ENCODE data around the gene PDGFD. TPM values are rescaled to one million over a fixed set of nuclear protein-coding genes. Genes with fewer than 3 reads are reported as not detected.

Gene PDGFD
- total and polyA plus RNA-seq, 2 donors = 26.0 to 26.7 TPM

GRCh38 chr11:104096900-104097299, 67.0 kb downstream of the PDGFD start:
- no peaks in the 10 kb centered on the region for H3K36me3 ChIP-seq (ENCODE audit: insufficient read depth)

GRCh38 chr11:104095791-104096190, 68.2 kb downstream of the PDGFD start:
- Histone ChIP-seq H3K4me1 (ENCODE audit: insufficient read depth) (no peaks in the 10 kb centered on the region), H3K4me3 (ENCODE audit: low read depth, low read length) (no peak overlapping the region), H3K27ac (ENCODE audit: low read depth) (no peak overlapping the region), H3K36me3 (ENCODE audit: insufficient read depth) (no peaks in the 10 kb centered on the region)
- no peak for DNase-seq (ENCODE audit: extremely low spot score)

More at GRCh38 chr11:104096900-104097299, 67.0 kb downstream of the PDGFD start:
- WGBS = 68% methylated on average over 4 of the region's 4 CpGs
- Histone ChIP-seq H3K27ac (ENCODE audit: low read depth) (no peak overlapping the region), H3K4me3 (ENCODE audit: low read depth, low read length) (no peak overlapping the region), H3K4me1 (ENCODE audit: insufficient read depth) (no peaks in the 10 kb centered on the region)
- DNase-seq (ENCODE audit: extremely low spot score) = no peak

- Histone ChIP-seq H3K4me3 (ENCODE audit: low read depth, low read length) (no peak overlapping the region), H3K4me1 (ENCODE audit: insufficient read depth) (no peaks in the 10 kb centered on the region), H3K27ac (ENCODE audit: low read depth) (no peak overlapping the region), H3K36me3 (ENCODE audit: insufficient read depth) (no peaks in the 10 kb centered on the region)
- DNase-seq (ENCODE audit: extremely low spot score) = no peak
- WGBS = 72% methylated on average over 3 of the region's 3 CpGs
Measured at GRCh38 chr11:104094576-104094975, 69.4 kb downstream of the PDGFD start.

DNA sequence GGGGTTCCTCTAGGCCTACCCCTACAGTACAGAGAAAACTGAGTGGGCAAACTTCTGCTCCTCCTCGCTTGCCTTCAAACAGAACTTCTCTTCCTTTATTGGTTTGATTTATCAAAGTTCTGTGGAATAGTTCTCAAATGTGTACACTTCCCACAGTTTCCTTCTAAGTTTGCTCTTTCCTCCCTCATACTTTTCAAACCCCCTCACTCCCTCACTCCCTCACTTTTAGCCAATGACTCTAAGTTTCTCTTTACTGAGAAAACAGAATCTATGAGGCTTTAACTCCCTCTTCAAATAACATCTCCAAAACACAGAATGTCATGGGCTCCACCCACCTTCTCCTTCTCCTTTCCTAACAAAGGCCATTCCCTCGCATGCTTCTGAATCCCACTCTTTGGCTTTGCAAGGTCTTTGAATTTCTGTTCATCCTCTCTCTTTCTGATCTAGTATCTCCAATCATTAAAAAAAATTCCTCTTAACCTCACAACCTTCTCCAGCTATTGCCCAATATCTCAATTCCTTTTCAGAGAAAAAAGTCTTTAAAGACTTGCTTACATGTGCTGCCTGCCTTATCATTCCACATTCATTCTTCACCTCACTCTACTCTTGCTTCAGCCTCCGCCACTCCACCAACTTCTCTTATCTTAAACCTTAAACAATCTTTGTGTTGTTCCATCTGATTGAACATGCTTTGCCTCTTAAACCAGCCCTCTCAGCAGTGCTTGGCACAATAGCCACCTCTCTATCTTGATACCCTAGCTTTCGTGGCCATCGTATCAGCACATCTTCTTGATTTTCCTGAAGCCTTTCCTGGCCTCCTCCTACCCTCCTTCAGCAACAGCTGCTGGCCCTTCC, 70.3 kb downstream of the PDGFD start:
- Histone ChIP-seq H3K27ac (ENCODE audit: low read depth) (no peak overlapping the region), H3K4me3 (ENCODE audit: low read depth, low read length) (no peak overlapping the region), H3K4me1 (ENCODE audit: insufficient read depth) (no peaks in the 10 kb centered on the region), H3K36me3 (ENCODE audit: insufficient read depth) (no peaks in the 10 kb centered on the region)
- no peak for DNase-seq (ENCODE audit: extremely low spot score)
- WGBS = 95% methylated on average over 5 of the region's 5 CpGs

- Histone ChIP-seq H3K27ac (ENCODE audit: low read depth) (no peak overlapping the region), H3K36me3 (ENCODE audit: insufficient read depth) (no peaks in the 10 kb centered on the region), H3K4me3 (ENCODE audit: low read depth, low read length) (no peak overlapping the region), H3K4me1 (ENCODE audit: insufficient read depth) (no peaks in the 10 kb centered on the region)
- no peak for DNase-seq (ENCODE audit: extremely low spot score)
- WGBS = 91% methylated on average over 2 of the region's 2 CpGs
Measured at GRCh38 chr11:104092744-104093143, 71.2 kb downstream of the PDGFD start.

DNA sequence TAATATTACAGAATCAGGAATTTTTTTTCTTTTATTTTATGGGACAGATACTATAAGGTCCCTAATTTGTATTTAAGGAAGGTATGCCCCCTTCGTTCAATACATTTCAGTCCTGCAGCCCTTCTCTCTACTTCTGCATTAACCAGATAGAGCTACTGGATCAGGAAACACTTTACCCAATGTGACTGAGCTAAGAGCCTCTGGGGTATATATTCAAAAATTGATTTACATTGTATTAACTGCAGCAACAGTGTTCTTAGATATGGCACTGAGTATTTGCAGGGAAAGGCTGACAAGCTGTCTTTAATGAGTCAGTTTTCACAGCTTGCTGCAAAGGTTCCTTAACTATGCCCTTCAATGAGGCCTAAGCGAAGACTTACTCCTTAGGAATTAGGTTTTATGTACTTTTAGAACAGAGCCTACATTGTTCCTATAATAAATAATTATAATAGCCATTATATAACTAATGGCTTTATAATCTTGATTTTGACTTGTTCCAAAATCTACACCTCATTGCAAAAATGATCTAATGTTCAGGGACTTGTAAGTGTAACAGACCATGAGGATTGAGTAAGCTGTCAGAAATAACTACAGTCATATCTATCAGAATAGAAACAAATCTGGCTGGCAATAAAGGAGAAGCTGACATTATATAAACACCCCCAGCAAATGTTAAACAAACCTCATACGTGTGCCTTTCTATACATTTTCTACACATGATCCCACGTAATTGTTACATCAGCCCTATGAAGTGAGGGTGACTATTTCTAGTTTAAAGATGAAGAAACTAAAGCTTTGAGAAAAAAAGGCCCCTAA, 72.5 kb downstream of the PDGFD start:
- no peak for DNase-seq (ENCODE audit: extremely low spot score)
- WGBS = 76% methylated on average over 4 of the region's 4 CpGs
- Histone ChIP-seq H3K4me3 (ENCODE audit: low read depth, low read length) (no peak overlapping the region), H3K4me1 (ENCODE audit: insufficient read depth) (no peaks in the 10 kb centered on the region), H3K36me3 (ENCODE audit: insufficient read depth) (no peaks in the 10 kb centered on the region), H3K27ac (ENCODE audit: low read depth) (no peak overlapping the region)

GRCh38 chr11:104090767-104091166, 73.2 kb downstream of the PDGFD start:
- 53% methylated on average over 3 of the region's 3 CpGs for WGBS
- Histone ChIP-seq H3K27ac (ENCODE audit: low read depth) (no peak overlapping the region), H3K36me3 (ENCODE audit: insufficient read depth) (no peaks in the 10 kb centered on the region), H3K4me3 (ENCODE audit: low read depth, low read length) (no peak overlapping the region), H3K4me1 (ENCODE audit: insufficient read depth) (no peaks in the 10 kb centered on the region)
- DNase-seq (ENCODE audit: extremely low spot score) = no peak

GRCh38 chr11:104089481-104089880, 74.5 kb downstream of the PDGFD start:
- H3K4me1 ChIP-seq (ENCODE audit: insufficient read depth) = no peaks in the 10 kb centered on the region
- WGBS = 78% methylated on average over 2 of the region's 2 CpGs
- H3K27ac ChIP-seq (ENCODE audit: low read depth) = no peak overlapping the region
- DNase-seq (ENCODE audit: extremely low spot score) = no peak
- no peak overlapping the region for H3K4me3 ChIP-seq (ENCODE audit: low read depth, low read length)
- no peaks in the 10 kb centered on the region for H3K36me3 ChIP-seq (ENCODE audit: insufficient read depth)

GRCh38 chr11:104086621-104087020, 77.3 kb downstream of the PDGFD start:
- no peak overlapping the region for H3K4me3 ChIP-seq (ENCODE audit: low read depth, low read length)
- H3K36me3 ChIP-seq (ENCODE audit: insufficient read depth) = no peaks in the 10 kb centered on the region
- no peak overlapping the region for H3K27ac ChIP-seq (ENCODE audit: low read depth)
- DNase-seq (ENCODE audit: extremely low spot score) = no peak
- no peaks in the 10 kb centered on the region for H3K4me1 ChIP-seq (ENCODE audit: insufficient read depth)
- 20% methylated on average over 5 of the region's 5 CpGs for WGBS

DNA sequence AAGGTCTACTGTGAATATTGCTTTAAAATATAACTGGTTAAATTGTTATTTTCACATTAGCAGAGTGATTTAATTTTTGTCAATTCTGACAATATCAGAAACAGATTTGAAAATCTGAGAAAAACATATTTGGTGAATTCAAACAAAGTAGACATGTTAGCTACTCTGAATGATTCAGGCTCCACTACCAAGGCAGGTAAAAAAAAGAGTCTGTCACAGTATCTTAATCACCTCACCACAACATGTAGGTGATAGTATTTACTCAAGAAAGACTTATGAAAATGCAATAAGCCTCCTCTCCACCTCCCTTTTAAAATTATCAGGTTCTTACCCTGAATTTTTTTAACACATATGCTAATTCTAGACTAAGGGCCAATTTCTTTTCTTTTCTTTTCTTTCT, 85.0 kb downstream of the PDGFD start:
- Histone ChIP-seq H3K36me3 (ENCODE audit: insufficient read depth) (no peaks in the 10 kb centered on the region), H3K4me1 (ENCODE audit: insufficient read depth) (no peaks in the 10 kb centered on the region), H3K4me3 (ENCODE audit: low read depth, low read length) (no peak overlapping the region), H3K27ac (ENCODE audit: low read depth) (no peak overlapping the region)
- DNase-seq (ENCODE audit: extremely low spot score) = no peak

- no peak for DNase-seq (ENCODE audit: extremely low spot score)
- WGBS = 75% methylated on average over 4 of the region's 4 CpGs
- Histone ChIP-seq H3K4me1 (ENCODE audit: insufficient read depth) (no peaks in the 10 kb centered on the region), H3K36me3 (ENCODE audit: insufficient read depth) (no peaks in the 10 kb centered on the region), H3K27ac (ENCODE audit: low read depth) (no peak overlapping the region), H3K4me3 (ENCODE audit: low read depth, low read length) (no peak overlapping the region)
Measured at GRCh38 chr11:104078245-104078644, 85.7 kb downstream of the PDGFD start.

DNA sequence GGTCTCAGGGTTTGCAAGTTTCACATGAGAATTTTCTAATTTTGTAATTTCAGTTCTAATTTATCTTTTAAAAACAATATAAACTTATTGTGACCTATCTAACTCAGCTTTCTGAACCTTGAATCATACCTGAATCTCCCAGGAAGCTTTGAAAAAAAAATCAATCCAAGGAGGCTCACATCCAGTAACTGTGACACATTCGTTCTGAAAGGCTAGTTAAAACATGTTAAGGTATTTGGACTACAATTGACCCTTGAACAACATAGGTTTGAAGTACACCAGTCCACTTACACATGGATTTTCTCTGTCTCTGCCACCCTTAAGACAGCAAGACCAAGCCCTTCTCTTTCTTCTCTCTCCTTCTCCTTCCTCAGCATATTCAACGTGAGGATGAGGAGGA, 87.5 kb downstream of the PDGFD start:
- Histone ChIP-seq H3K4me1 (ENCODE audit: insufficient read depth) (no peaks in the 10 kb centered on the region), H3K36me3 (ENCODE audit: insufficient read depth) (no peaks in the 10 kb centered on the region), H3K27ac (ENCODE audit: low read depth) (no peak overlapping the region), H3K4me3 (ENCODE audit: low read depth, low read length) (no peak overlapping the region)
- WGBS = 80% methylated on average over 2 of the region's 2 CpGs
- DNase-seq (ENCODE audit: extremely low spot score) = no peak

DNA sequence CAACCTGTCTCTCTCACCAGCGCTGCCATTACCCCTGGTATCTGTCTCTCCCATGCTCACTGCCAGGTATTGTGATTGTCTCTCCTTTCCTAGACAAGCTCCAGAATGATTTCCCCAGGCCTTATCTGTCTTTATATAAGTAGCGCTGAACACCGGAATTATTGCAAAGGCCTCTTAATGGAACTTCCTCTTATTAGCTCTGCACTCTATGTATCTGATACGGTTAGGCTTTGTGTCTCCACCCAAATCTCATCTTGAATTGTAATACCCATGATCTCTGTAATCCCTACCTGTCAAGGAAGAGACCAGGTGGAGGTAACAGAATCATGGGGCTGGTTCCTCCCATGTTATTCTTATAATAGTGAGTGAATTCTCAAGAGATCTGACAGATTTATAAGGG, 88.2 kb downstream of the PDGFD start:
- DNase-seq (ENCODE audit: extremely low spot score) = no peak
- WGBS = 89% methylated on average over 4 of the region's 4 CpGs
- no peaks in the 10 kb centered on the region for H3K36me3 ChIP-seq (ENCODE audit: insufficient read depth)
- no peak overlapping the region for H3K4me3 ChIP-seq (ENCODE audit: low read depth, low read length)
- H3K27ac ChIP-seq (ENCODE audit: low read depth) = no peak overlapping the region
- no peaks in the 10 kb centered on the region for H3K4me1 ChIP-seq (ENCODE audit: insufficient read depth)

DNA sequence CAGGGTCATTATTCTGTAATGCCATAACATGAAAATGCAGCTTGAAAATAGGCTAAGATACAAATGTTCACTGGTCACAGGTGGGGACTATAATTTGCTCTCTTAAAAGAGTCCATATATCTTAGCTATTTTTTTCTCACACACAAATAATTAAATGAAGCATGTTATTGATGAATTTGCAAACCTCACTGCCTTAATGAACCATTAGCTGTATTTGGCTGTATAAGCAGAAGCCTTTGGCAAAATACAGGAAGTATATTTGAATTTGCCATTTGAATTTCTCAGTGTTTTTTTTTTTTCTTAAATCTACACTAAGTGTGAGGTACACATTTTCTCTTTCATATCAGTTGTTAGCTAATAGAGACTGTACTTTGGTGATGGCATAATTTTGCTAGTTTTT, 88.9 kb downstream of the PDGFD start:
- no peak for DNase-seq (ENCODE audit: extremely low spot score)
- no peaks in the 10 kb centered on the region for H3K4me1 ChIP-seq (ENCODE audit: insufficient read depth)
- H3K4me3 ChIP-seq (ENCODE audit: low read depth, low read length) = no peak overlapping the region
- no peak overlapping the region for H3K27ac ChIP-seq (ENCODE audit: low read depth)
- no peaks in the 10 kb centered on the region for H3K36me3 ChIP-seq (ENCODE audit: insufficient read depth)
